22Rv1 (cell line): ENCODE measurements around the gene SLC1A7.

Experiments
- H3K27ac ChIP-seq: fragments of 450-650 bp; 2 replicates; pipeline ENCODE4 v1.5.1; 2017
- CTCF ChIP-seq: fragments of 450-650 bp; IDR thresholded peaks from 2 replicates; pipeline ENCODE4 v1.5.1; 2017; ENCODE audit warnings: mild to moderate bottlenecking
- ZFX ChIP-seq: fragments of 450-650 bp; IDR thresholded peaks from 2 replicates; pipeline ENCODE4 v1.6.1; 2017; ENCODE audit warnings: antibody characterized with exemption, borderline replicate concordance

Gene SLC1A7

GRCh38 chr1:53069663-53070327, 72.6 kb downstream of the SLC1A7 start:
- TF ChIP-seq CTCF = no peak
- no peak for TF ChIP-seq ZFX
- H3K27ac ChIP-seq = no peak overlapping the region

DNA sequence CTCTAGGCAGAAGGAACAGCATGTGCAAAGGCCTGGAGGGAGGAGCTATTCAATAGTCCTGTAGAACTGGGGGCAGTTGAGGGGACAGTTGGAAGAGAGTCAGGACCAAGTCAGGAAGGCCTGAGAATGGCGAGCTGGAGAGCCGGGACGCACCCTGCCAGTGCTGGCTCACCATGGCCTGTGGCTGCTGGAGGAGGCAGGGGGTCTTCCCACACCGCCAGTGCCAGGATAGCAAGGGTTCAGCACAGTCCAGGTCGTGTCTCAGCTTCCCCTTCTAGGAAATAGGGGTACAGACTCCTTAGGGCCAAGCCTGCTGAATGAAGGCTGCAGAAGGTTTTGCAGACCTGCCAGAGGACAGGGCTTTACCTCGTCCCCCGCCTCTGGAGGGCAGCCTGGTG, 73.2 kb downstream of the SLC1A7 start:
- no peak for TF ChIP-seq CTCF
- TF ChIP-seq ZFX = no peak
- H3K27ac ChIP-seq = no peak overlapping the region

- TF ChIP-seq CTCF = no peak
- TF ChIP-seq ZFX = no peak
Observed at GRCh38 chr1:53068314-53069099, 73.9 kb downstream of the SLC1A7 start.

DNA sequence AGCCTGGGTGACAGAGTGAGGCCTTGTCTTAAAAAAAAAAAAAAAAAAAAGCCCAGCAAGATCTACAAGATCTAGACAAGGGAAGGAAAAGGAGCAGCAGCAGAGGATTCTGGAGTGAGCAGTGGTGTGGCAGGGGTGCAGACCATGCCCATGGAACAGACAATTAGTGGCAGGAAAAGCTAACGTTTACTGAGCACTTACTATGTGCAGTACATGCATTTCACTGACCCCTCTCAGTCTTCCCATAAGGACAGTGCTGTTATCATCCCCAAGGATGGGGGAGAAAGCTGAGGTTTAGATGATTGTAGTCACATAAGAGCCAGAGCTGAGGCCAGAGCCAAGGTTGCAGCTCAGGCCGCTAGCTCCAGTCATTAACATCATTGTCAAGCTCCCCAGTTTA, 74.6 kb downstream of the SLC1A7 start:
- no peak overlapping the region for H3K27ac ChIP-seq
- no peak for TF ChIP-seq ZFX

More at GRCh38 chr1:53068314-53069099, 73.9 kb downstream of the SLC1A7 start:
- no peak overlapping the region for H3K27ac ChIP-seq

GRCh38 chr1:53066891-53067738, 75.3 kb downstream of the SLC1A7 start:
- no peak overlapping the region for H3K27ac ChIP-seq
- no peak for TF ChIP-seq CTCF
- TF ChIP-seq ZFX = no peak

- no peak overlapping the region for H3K27ac ChIP-seq
- no peak for TF ChIP-seq ZFX
- no peak for TF ChIP-seq CTCF
Observed at GRCh38 chr1:53066488-53066887, 76.0 kb downstream of the SLC1A7 start.

GRCh38 chr1:53065391-53065790, 77.0 kb downstream of the SLC1A7 start:
- TF ChIP-seq CTCF = no peak
- TF ChIP-seq ZFX = no peak
- H3K27ac ChIP-seq = no peak overlapping the region
